ENCODE data around the gene SNX9. TPM values are rescaled to one million over a fixed set of nuclear protein-coding genes. Genes with fewer than 3 reads are reported as not detected.

Gene SNX9
- total and polyA plus RNA-seq, 2 donors (not counting 1 experiment from before 2014, with no cell fraction given) = 56.8 to 117 TPM

GRCh38 chr6:157887892-157888291, 64.8 kb downstream of the SNX9 start:
- no peaks in the 10 kb centered on the region for H3K4me1 ChIP-seq (ENCODE audit: control insufficient read depth, extremely low read depth, insufficient read depth, low read length)
- no peak for DNase-seq (ENCODE audit: low read depth in 2 of 2)
- peaks cover 14% of the 10 kb centered on the region for H3K36me3 ChIP-seq (ENCODE audit: control insufficient read depth, insufficient read depth, low read length)
- H3K9ac ChIP-seq (ENCODE audit: insufficient read depth, low read length) = no peak overlapping the region
- H3K4me3 ChIP-seq (replicated peaks in 1 of 4; ENCODE audit: control extremely low read depth in 1 of 4, insufficient read depth in 1 of 4, low read depth in 3 of 4, low read length in 4 of 4) = no peak overlapping the region
- H3K27ac ChIP-seq (ENCODE audit: insufficient read depth, low read length) = no peak overlapping the region
- no peaks in the 10 kb centered on the region for H3K9me3 ChIP-seq (ENCODE audit: control insufficient read depth, insufficient read depth, low read depth, low read length)
- no peaks in the 10 kb centered on the region for H4K20me1 ChIP-seq (ENCODE audit: control insufficient read depth, extremely low read depth, insufficient read depth, low read length)
- no peak overlapping the region for H3K4me2 ChIP-seq (ENCODE audit: extremely low read depth, insufficient read depth, low read length)
- H2AFZ ChIP-seq (ENCODE audit: low read length) = no peak overlapping the region
- no peaks in the 10 kb centered on the region for H3K27me3 ChIP-seq (ENCODE audit: control insufficient read depth, insufficient read depth, low read length)
- no peaks in the 10 kb centered on the region for H3K79me2 ChIP-seq (ENCODE audit: control insufficient read depth, insufficient read depth, low read length)
- TF ChIP-seq EZH2 (IDR thresholded peaks at IDR 0.05; ENCODE audit: low read length, missing control alignments) (no peak), CTCF (conservative IDR thresholded peaks at IDR 0.05 in 1 of 2, IDR thresholded peaks at IDR 0.05 in 1 of 2; ENCODE audit: low read depth in 1 of 2, low read length in 2 of 2) (no peak)

GRCh38 chr6:157891544-157892362, 68.7 kb downstream of the SNX9 start:
- Histone ChIP-seq H3K36me3 (ENCODE audit: control insufficient read depth, insufficient read depth, low read length) (peaks cover 12% of the 10 kb centered on the region), H3K4me3 (replicated peaks in 1 of 4; ENCODE audit: control extremely low read depth in 1 of 4, insufficient read depth in 1 of 4, low read depth in 3 of 4, low read length in 4 of 4) (no peak overlapping the region), H3K9me3 (ENCODE audit: control insufficient read depth, insufficient read depth, low read depth, low read length) (no peaks in the 10 kb centered on the region), H2AFZ (ENCODE audit: low read length) (no peak overlapping the region), H3K27ac (ENCODE audit: insufficient read depth, low read length) (no peak overlapping the region), H3K27me3 (ENCODE audit: control insufficient read depth, insufficient read depth, low read length) (no peaks in the 10 kb centered on the region), H3K79me2 (ENCODE audit: control insufficient read depth, insufficient read depth, low read length) (peaks cover 2% of the 10 kb centered on the region), H4K20me1 (ENCODE audit: control insufficient read depth, extremely low read depth, insufficient read depth, low read length) (no peaks in the 10 kb centered on the region), H3K4me1 (ENCODE audit: control insufficient read depth, extremely low read depth, insufficient read depth, low read length) (no peaks in the 10 kb centered on the region), H3K4me2 (ENCODE audit: extremely low read depth, insufficient read depth, low read length) (no peak overlapping the region), H3K9ac (ENCODE audit: insufficient read depth, low read length) (no peak overlapping the region)
- TF ChIP-seq CTCF (conservative IDR thresholded peaks at IDR 0.05 in 1 of 2, IDR thresholded peaks at IDR 0.05 in 1 of 2; ENCODE audit: low read depth in 1 of 2, low read length in 2 of 2) (no peak), EZH2 (IDR thresholded peaks at IDR 0.05; ENCODE audit: low read length, missing control alignments) (no peak)
- DNase-seq (ENCODE audit: low read depth in 2 of 2) = peak in 1 of 2 donors; percentile 31

- H3K9ac ChIP-seq (ENCODE audit: insufficient read depth, low read length) = no peak overlapping the region
- no peak overlapping the region for H3K4me3 ChIP-seq (replicated peaks in 1 of 4; ENCODE audit: control extremely low read depth in 1 of 4, insufficient read depth in 1 of 4, low read depth in 3 of 4, low read length in 4 of 4)
- peaks cover 2% of the 10 kb centered on the region for H3K79me2 ChIP-seq (ENCODE audit: control insufficient read depth, insufficient read depth, low read length)
- no peaks in the 10 kb centered on the region for H3K27me3 ChIP-seq (ENCODE audit: control insufficient read depth, insufficient read depth, low read length)
- H3K4me2 ChIP-seq (ENCODE audit: extremely low read depth, insufficient read depth, low read length) = no peak overlapping the region
- no peaks in the 10 kb centered on the region for H4K20me1 ChIP-seq (ENCODE audit: control insufficient read depth, extremely low read depth, insufficient read depth, low read length)
- DNase-seq (ENCODE audit: low read depth in 2 of 2) = no peak
- no peak overlapping the region for H3K27ac ChIP-seq (ENCODE audit: insufficient read depth, low read length)
- H2AFZ ChIP-seq (ENCODE audit: low read length) = no peak overlapping the region
- no peaks in the 10 kb centered on the region for H3K4me1 ChIP-seq (ENCODE audit: control insufficient read depth, extremely low read depth, insufficient read depth, low read length)
- no peaks in the 10 kb centered on the region for H3K9me3 ChIP-seq (ENCODE audit: control insufficient read depth, insufficient read depth, low read depth, low read length)
- H3K36me3 ChIP-seq (ENCODE audit: control insufficient read depth, insufficient read depth, low read length) = peaks cover 10% of the 10 kb centered on the region
- no peak for TF ChIP-seq EZH2 (IDR thresholded peaks at IDR 0.05; ENCODE audit: low read length, missing control alignments)
- TF ChIP-seq CTCF (conservative IDR thresholded peaks at IDR 0.05 in 1 of 2, IDR thresholded peaks at IDR 0.05 in 1 of 2; ENCODE audit: low read depth in 1 of 2, low read length in 2 of 2) = no peak
Observed at GRCh38 chr6:157892363-157892877, 69.4 kb downstream of the SNX9 start.

All from fibroblast of lung (primary cell).